ENCODE data around the gene RDX. TPM values are rescaled to one million over a fixed set of nuclear protein-coding genes. Genes with fewer than 3 reads are reported as not detected.

The RDX gene
- total and polyA plus RNA-seq, 2 of the 8 experiments (the other 6 are each of a cell fraction or from before 2014, with no cell fraction given): 27.4 to 100 TPM

GRCh38 chr11:110339456-110340250 is 43.2 kb upstream of the RDX start (continued):
- no peak for TF ChIP-seq SP4 (IDR thresholded peaks at IDR 0.05; ENCODE audit: low read length)
- no peak for TF ChIP-seq GABPA (IDR thresholded peaks at IDR 0.05; ENCODE audit: borderline replicate concordance, insufficient read depth, low read length)
- TF ChIP-seq SAP30 (IDR thresholded peaks at IDR 0.05; ENCODE audit: insufficient read depth, insufficient replicate concordance, low read length): no peak

Data from H1 (cell line).